Measurements from ENCODE around the gene OCA2. TPM values are rescaled to one million over a fixed set of nuclear protein-coding genes. Genes with fewer than 3 reads are reported as not detected.

Gene OCA2
- polyA plus RNA-seq, 3 donors: not detected

DNA sequence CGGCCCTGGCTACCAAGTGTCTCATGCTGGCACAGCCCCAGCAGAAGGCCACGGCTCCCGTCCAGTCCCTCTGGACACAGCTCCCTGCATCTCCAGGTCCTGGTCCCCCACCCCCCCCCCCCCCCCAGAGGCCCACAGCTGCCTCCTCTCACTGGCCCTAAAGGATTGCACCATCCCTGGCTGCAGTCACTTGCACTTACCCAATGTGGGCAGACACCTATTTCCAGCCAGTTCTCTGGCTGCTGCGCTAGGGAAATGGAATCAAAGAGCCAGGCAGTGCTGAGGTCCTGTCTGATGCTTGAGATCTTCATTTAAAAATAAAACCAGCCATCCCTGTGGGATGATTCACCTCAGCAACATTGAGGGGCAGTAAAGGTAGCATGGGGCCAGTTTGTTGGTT, 346.4 kb downstream of the OCA2 start:
- no peaks in the 10 kb centered on the region for H3K36me3 ChIP-seq (replicated peaks in 1 of 2; ENCODE audit: control insufficient read depth in 1 of 2, insufficient read depth in 2 of 2, low read length in 2 of 2)
- H4K20me1 ChIP-seq (ENCODE audit: insufficient read depth, low read length): no peaks in the 10 kb centered on the region
- no peaks in the 10 kb centered on the region for H3K79me2 ChIP-seq (ENCODE audit: insufficient read depth, low read length)
- Mint-ChIP-seq H3K4me3 (no peak overlapping the region), H3K27me3 (ENCODE audit: low read depth in 3 of 3) (peaks cover 0 to 5% (median 0%) of the 10 kb centered on the region in 3 donors), H3K4me1 (no peaks in the 10 kb centered on the region), H3K27ac (no peak overlapping the region), H3K36me3 (no peaks in the 10 kb centered on the region), H3K9me3 (peaks cover 7 to 33% (median 17%) of the 10 kb centered on the region in 7 donors)
- no peak overlapping the region for H2AFZ ChIP-seq (ENCODE audit: insufficient read depth, low read depth, low read length, poor library complexity, severe bottlenecking)
- no peak overlapping the region for H3K27ac ChIP-seq (ENCODE audit: low read depth in 1 of 2, low read length in 2 of 2)
- H3K27me3 ChIP-seq (ENCODE audit: control insufficient read depth in 2 of 2, insufficient read depth in 2 of 2, low read length in 2 of 2): no peaks in the 10 kb centered on the region
- whole genome bisulfite sequencing (ENCODE audit: insufficient coverage): no CpG with 5 or more reads among the region's 4 CpGs
- intact Hi-C loops (cut with micrococcal nuclease): no loop called here
- no peak overlapping the region for H3K9ac ChIP-seq (ENCODE audit: insufficient read depth, low read length, poor library complexity, severe bottlenecking)
- no peaks in the 10 kb centered on the region for H3K4me1 ChIP-seq (ENCODE audit: control insufficient read depth in 1 of 2, insufficient read depth in 2 of 2, low read length in 2 of 2)
- TF ChIP-seq CTCF (IDR thresholded peaks at IDR 0.05): no peak
- no peak for DNase-seq
- H3K4me2 ChIP-seq (replicated peaks; ENCODE audit: extremely low read depth, low read length, poor library complexity, severe bottlenecking): no peak overlapping the region
- H3K9me3 ChIP-seq (replicated peaks in 1 of 2; ENCODE audit: control insufficient read depth in 1 of 2, insufficient read depth in 1 of 2, low read length in 2 of 2): peaks cover 49 to 55% of the 10 kb centered on the region in 2 donors
- H3K4me3 ChIP-seq (replicated peaks in 1 of 3; ENCODE audit: low read depth in 2 of 3, low read length in 3 of 3): no peak overlapping the region

GRCh38 chr15:27747997-27748396, 351.1 kb downstream of the OCA2 start:
- Histone ChIP-seq H3K4me3 (replicated peaks in 1 of 3; ENCODE audit: low read depth in 2 of 3, low read length in 3 of 3) (no peak overlapping the region), H3K9me3 (replicated peaks in 1 of 2; ENCODE audit: control insufficient read depth in 1 of 2, insufficient read depth in 1 of 2, low read length in 2 of 2) (peaks cover 53 to 54% of the 10 kb centered on the region in 2 donors), H2AFZ (ENCODE audit: insufficient read depth, low read depth, low read length, poor library complexity, severe bottlenecking) (no peak overlapping the region), H3K9ac (ENCODE audit: insufficient read depth, low read length, poor library complexity, severe bottlenecking) (no peak overlapping the region), H3K79me2 (ENCODE audit: insufficient read depth, low read length) (no peaks in the 10 kb centered on the region), H3K27ac (ENCODE audit: low read depth in 1 of 2, low read length in 2 of 2) (no peak overlapping the region), H3K27me3 (ENCODE audit: control insufficient read depth in 2 of 2, insufficient read depth in 2 of 2, low read length in 2 of 2) (no peaks in the 10 kb centered on the region), H4K20me1 (ENCODE audit: insufficient read depth, low read length) (no peaks in the 10 kb centered on the region), H3K4me1 (ENCODE audit: control insufficient read depth in 1 of 2, insufficient read depth in 2 of 2, low read length in 2 of 2) (no peaks in the 10 kb centered on the region), H3K36me3 (replicated peaks in 1 of 2; ENCODE audit: control insufficient read depth in 1 of 2, insufficient read depth in 2 of 2, low read length in 2 of 2) (no peaks in the 10 kb centered on the region), H3K4me2 (replicated peaks; ENCODE audit: extremely low read depth, low read length, poor library complexity, severe bottlenecking) (no peak overlapping the region)
- DNase-seq: no peak
- intact Hi-C loops (cut with micrococcal nuclease): no loop called here
- Mint-ChIP-seq H3K27me3 (ENCODE audit: low read depth in 3 of 3) (no peaks in the 10 kb centered on the region), H3K27ac (no peak overlapping the region), H3K9me3 (peaks cover 15 to 39% (median 30%) of the 10 kb centered on the region in 7 donors), H3K4me3 (no peak overlapping the region), H3K36me3 (no peaks in the 10 kb centered on the region), H3K4me1 (no peaks in the 10 kb centered on the region)
- WGBS (ENCODE audit: insufficient coverage): 100% methylated on average over 2 of the region's 2 CpGs
- TF ChIP-seq CTCF (IDR thresholded peaks at IDR 0.05): no peak
